GM23338 (cell line): Measurements from ENCODE around the gene TTLL5. TPM values are rescaled to one million over a fixed set of nuclear protein-coding genes. Genes with fewer than 3 reads are reported as not detected.

Source experiments
- ATAC-seq: fragments of 200-7000 bp; cut with Tn5 transposase; 3 replicates; pipeline ENCODE4 v1.9.1; 2020
- DNase-seq: peaks from one replicate; pipeline ENCODE4 v3.0.0-alpha.2; 2015; ENCODE audit warnings: low spot score
- H2AFZ ChIP-seq: fragments of 200-600 bp; sonication (generic); 2 replicates; pipeline ENCODE4 v1.8.0; 2016; ENCODE audit warnings: antibody characterized with exemption, mild to moderate bottlenecking, moderate library complexity
- H3F3A ChIP-seq: fragments of 200-600 bp; sonication (generic); replicated peaks from 2 replicates; pipeline ENCODE4 v1.8.0; 2017; ENCODE audit warnings: antibody characterized with exemption, mixed run types, low read depth
- H3K27ac ChIP-seq: fragments of 200-600 bp; sonication (generic); 2 replicates; pipeline ENCODE4 v1.6.1; 2016; ENCODE audit warnings: low read depth
- H3K27me3 ChIP-seq: fragments of 200-600 bp; sonication (generic); 2 replicates; pipeline ENCODE4 v1.8.0; 2016; ENCODE audit warnings: mild to moderate bottlenecking, mixed run types, moderate library complexity; ENCODE audit not compliant: insufficient read depth
- H3K36me3 ChIP-seq: fragments of 200-600 bp; sonication (generic); 2 replicates; pipeline ENCODE4 v1.8.0; 2016; ENCODE audit warnings: mild to moderate bottlenecking; ENCODE audit not compliant: insufficient read depth
- H3K4me1 ChIP-seq: fragments of 200-600 bp; sonication (generic); 2 replicates; pipeline ENCODE4 v1.8.0; 2016; ENCODE audit warnings: mild to moderate bottlenecking, moderate library complexity; ENCODE audit not compliant: insufficient read depth
- H3K4me2 ChIP-seq: fragments of 200-600 bp; sonication (generic); 2 replicates; pipeline ENCODE4 v1.7.1; 2017; ENCODE audit warnings: mixed run types
- H3K4me3 ChIP-seq: fragments of 200-600 bp; sonication (generic); 2 replicates; pipeline ENCODE4 v1.6.1; 2016; ENCODE audit warnings: mixed run types
- H3K79me2 ChIP-seq: fragments of 200-600 bp; sonication (generic); replicated peaks from 2 replicates; pipeline ENCODE4 v1.8.0; 2017; ENCODE audit warnings: mild to moderate bottlenecking; ENCODE audit not compliant: insufficient read depth
- H3K9me2 ChIP-seq: fragments of 200-600 bp; sonication (generic); 2 replicates; pipeline ENCODE4 v1.8.0; 2017; ENCODE audit not compliant: insufficient read depth
- H4K20me1 ChIP-seq: fragments of 200-600 bp; sonication (generic); replicated peaks from 2 replicates; pipeline ENCODE4 v1.8.0; 2017; ENCODE audit warnings: mild to moderate bottlenecking; ENCODE audit not compliant: insufficient read depth
- H3K27ac Mint-ChIP-seq: 2 replicates; pipeline ENCODE4 v1.8.0; 2020; ENCODE audit warnings: inconsistent platforms, mild to moderate bottlenecking, moderate library complexity, mixed read lengths
- H3K27me3 Mint-ChIP-seq: 3 replicates; pipeline ENCODE4 v1.8.0; 2022; ENCODE audit warnings: low read depth, mild to moderate bottlenecking, moderate library complexity, mixed read lengths, inconsistent platforms; ENCODE audit not compliant: insufficient read depth, poor library complexity
- H3K36me3 Mint-ChIP-seq: 3 replicates; pipeline ENCODE4 v1.8.0; 2021; ENCODE audit warnings: low read depth, mild to moderate bottlenecking, inconsistent platforms, moderate library complexity, mixed read lengths
- H3K4me1 Mint-ChIP-seq: 3 replicates; pipeline ENCODE4 v1.8.0; 2020; ENCODE audit warnings: mild to moderate bottlenecking, inconsistent platforms, mixed read lengths
- H3K4me3 Mint-ChIP-seq: 3 replicates; pipeline ENCODE4 v1.8.0; 2021; ENCODE audit warnings: moderate library complexity, mild to moderate bottlenecking, inconsistent platforms, mixed read lengths
- H3K9me3 Mint-ChIP-seq: 3 replicates; pipeline ENCODE4 v1.8.0; 2020; ENCODE audit warnings: moderate library complexity, mild to moderate bottlenecking, inconsistent platforms, mixed read lengths
- CREB1 ChIP-seq: fragments of 250-450 bp; sonication (Bioruptor Pico); IDR thresholded peaks from 2 replicates; pipeline ENCODE4 v1.5.0; 2020; ENCODE audit warnings: low read depth, mild to moderate bottlenecking, moderate library complexity
- CTCF ChIP-seq, 2 experiments: fragments of 200-600 bp in 1 of 2; sonication (generic) in 1 of 2; conservative IDR thresholded peaks; 2 replicates each; pipeline versions ENCODE4 v1.5.1 to v1.6.1; 2016 to 2017; ENCODE audit warnings: antibody characterized with exemption in 2 of 2, low read depth in 2 of 2, mild to moderate bottlenecking in 2 of 2, moderate library complexity in 1 of 2
- ETS1 ChIP-seq: IDR thresholded peaks from 2 replicates; pipeline ENCODE4 v1.6.1; 2016; ENCODE audit warnings: antibody characterized with exemption
- EZH2 ChIP-seq: fragments of 200-600 bp; sonication (generic); IDR thresholded peaks from one replicate; pipeline ENCODE4 v1.8.0; 2017; ENCODE audit warnings: antibody characterized with exemption, mild to moderate bottlenecking, low read depth; ENCODE audit not compliant: unreplicated experiment
- EZH2phosphoT487 ChIP-seq: fragments of 200-600 bp; sonication (generic); IDR thresholded peaks from one replicate; pipeline ENCODE4 v1.8.1; 2018; ENCODE audit warnings: antibody characterized with exemption; ENCODE audit not compliant: unreplicated experiment
- JUNB ChIP-seq: IDR thresholded peaks from one replicate; pipeline ENCODE4 v1.6.1; 2016; ENCODE audit warnings: antibody characterized with exemption; ENCODE audit not compliant: unreplicated experiment
- NANOG ChIP-seq: IDR thresholded peaks from 2 replicates; pipeline ENCODE4 v1.6.1; 2016; ENCODE audit warnings: antibody characterized with exemption, borderline replicate concordance
- POLR2AphosphoS5 ChIP-seq: IDR thresholded peaks from 2 replicates; pipeline ENCODE4 v1.6.1; 2016; ENCODE audit warnings: antibody characterized with exemption, low read depth
- REST ChIP-seq: IDR thresholded peaks from one replicate; pipeline ENCODE4 v1.6.1; 2018; ENCODE audit warnings: antibody characterized with exemption; ENCODE audit not compliant: unreplicated experiment
- STAT1 ChIP-seq: IDR thresholded peaks from one replicate; pipeline ENCODE4 v1.6.1; 2016; ENCODE audit warnings: antibody characterized with exemption; ENCODE audit not compliant: unreplicated experiment
- ZNF114 ChIP-seq: fragments of 250-450 bp; sonication (Bioruptor Pico); IDR thresholded peaks from 2 replicates; pipeline ENCODE4 v1.5.0; 2020; ENCODE audit warnings: mild to moderate bottlenecking, moderate library complexity
- ZNF331 ChIP-seq: fragments of 250-450 bp; sonication (Bioruptor Pico); IDR thresholded peaks from 2 replicates; pipeline ENCODE4 v1.5.0; 2020; ENCODE audit warnings: low read depth, mild to moderate bottlenecking, moderate library complexity
- ZNF462 ChIP-seq: fragments of 250-450 bp; sonication (Bioruptor Pico); IDR thresholded peaks from 2 replicates; pipeline ENCODE4 v1.5.0; 2020; ENCODE audit warnings: mild to moderate bottlenecking, moderate library complexity
- polyA plus RNA-seq: library from polyadenylated mRNA; unstranded; fragments of >200 nt; fragmentation: Nextera tagmentation; extraction: Ambion mirVana; gene quantifications from 2 replicates; pipeline ENCODE4 v1.2.1, GENCODE V29; 2016
- total RNA-seq: library from RNA; depleted of rRNA; stranded (reverse); fragments of >200 nt; shearing (Covaris generic); gene quantifications from 2 replicates; pipeline ENCODE4 v1.2.3, GENCODE V29; 2014

Gene TTLL5
- total and polyA plus RNA-seq, 2 experiments from 2014 or later: 33.5 to 35.4 TPM

GRCh38 chr14:75705014-75705413 is 44.0 kb downstream of the TTLL5 start:
- TF ChIP-seq NANOG (no peak), REST (no peak), EZH2phosphoT487 (no peak), ZNF331 (CRISPR knock-in tag) (no peak), ZNF462 (CRISPR knock-in tag) (no peak), JUNB (no peak), EZH2 (no peak), CTCF (conservative IDR thresholded peaks at IDR 0.05; ENCODE audit: low read depth in 2 of 2) (no peak), ETS1 (no peak), ZNF114 (no peak), POLR2AphosphoS5 (no peak), CREB1 (CRISPR knock-in tag) (no peak), STAT1 (no peak)
- no peak overlapping the region for H2AFZ ChIP-seq
- no peak overlapping the region for H3K4me2 ChIP-seq
- no peaks in the 10 kb centered on the region for H3K27me3 Mint-ChIP-seq
- H3K4me1 ChIP-seq: no peaks in the 10 kb centered on the region
- H3K4me3 Mint-ChIP-seq: no peak overlapping the region
- no peak overlapping the region for H3K4me3 ChIP-seq
- 0 out of 2 replicates have a peak, but pooled peaks cover 4% of the 10 kb centered on the region for H4K20me1 ChIP-seq
- H3K27ac Mint-ChIP-seq: no peak overlapping the region
- no peaks in the 10 kb centered on the region for H3K79me2 ChIP-seq
- H3K9me3 Mint-ChIP-seq: no peaks in the 10 kb centered on the region
- H3K36me3 Mint-ChIP-seq: peaks cover 16% of the 10 kb centered on the region; the same call in 2 of the 3 replicates
- H3F3A ChIP-seq: no peaks in the 10 kb centered on the region
- H3K36me3 ChIP-seq: peaks cover 7% of the 10 kb centered on the region
- ATAC-seq: no peak
- no peaks in the 10 kb centered on the region for H3K4me1 Mint-ChIP-seq
- H3K9me2 ChIP-seq: no peaks in the 10 kb centered on the region
- no peak for DNase-seq
- no peaks in the 10 kb centered on the region for H3K27me3 ChIP-seq
- H3K27ac ChIP-seq: no peak overlapping the region
